Smooth muscle cell (in vitro differentiated cells): ENCODE results near the gene MYLK4. TPM values are rescaled to one million over a fixed set of nuclear protein-coding genes. Genes with fewer than 3 reads are reported as not detected.

Source experiments
- DNase-seq: peaks from one replicate; lab custom pipeline; 2025; ENCODE audit not compliant: unreplicated experiment; lab: John Stamatoyannopoulos, UW
- H2AFZ ChIP-seq: fragments of 200-600 bp; sonication (generic); 2 replicates; pipeline ENCODE4 v1.6.0; 2016; ENCODE audit warnings: antibody characterized with exemption, low read depth, mild to moderate bottlenecking
- H3F3A ChIP-seq: fragments of 200-600 bp; sonication (generic); 2 replicates; pipeline ENCODE4 v1.6.0; 2017; ENCODE audit warnings: antibody characterized with exemption, low read depth
- H3K27ac ChIP-seq: fragments of 200-600 bp; sonication (generic); 2 replicates; pipeline ENCODE4 v1.5.1; 2016; ENCODE audit warnings: low read depth, mild to moderate bottlenecking
- H3K27me3 ChIP-seq: fragments of 200-600 bp; sonication (generic); 2 replicates; pipeline ENCODE4 v1.6.1; 2016; ENCODE audit warnings: low read depth, mild to moderate bottlenecking
- H3K36me3 ChIP-seq: fragments of 200-600 bp; sonication (generic); 2 replicates; pipeline ENCODE4 v1.5.1; 2016; ENCODE audit warnings: low read depth
- H3K4me1 ChIP-seq: fragments of 200-600 bp; sonication (generic); 2 replicates; pipeline ENCODE4 v1.5.1; 2016; ENCODE audit warnings: low read depth
- H3K4me2 ChIP-seq: fragments of 200-600 bp; sonication (generic); 2 replicates; pipeline ENCODE4 v1.6.0; 2016; ENCODE audit warnings: mild to moderate bottlenecking
- H3K4me3 ChIP-seq: fragments of 200-600 bp; sonication (generic); 2 replicates; pipeline ENCODE4 v1.5.1; 2016; ENCODE audit warnings: mild to moderate bottlenecking
- H3K79me2 ChIP-seq: fragments of 200-600 bp; sonication (generic); 2 replicates; pipeline ENCODE4 v1.6.0; 2016; ENCODE audit warnings: low read depth, mild to moderate bottlenecking
- H3K9ac ChIP-seq: fragments of 200-600 bp; sonication (generic); 2 replicates; pipeline ENCODE4 v1.6.0; 2016; ENCODE audit warnings: low read depth
- H3K9me3 ChIP-seq: fragments of 200-600 bp; sonication (generic); replicated peaks from 2 replicates; pipeline ENCODE4 v1.5.1; 2016; ENCODE audit warnings: low read depth
- H4K20me1 ChIP-seq: fragments of 200-600 bp; sonication (generic); 2 replicates; pipeline ENCODE4 v1.6.0; 2016; ENCODE audit warnings: low read depth
- WGBS: methylation state at CpG from one replicate; pipeline ENCODE4 v1.1.7; 2016; ENCODE audit warnings: low lambda C conversion rate; 5-methylcytosine and 5-hydroxymethylcytosine counted together
- polyA plus RNA-seq: library from polyadenylated mRNA; unstranded; fragments of >200 nt; fragmentation: Nextera tagmentation; extraction: Ambion mirVana; gene quantifications from 2 replicates; pipeline ENCODE4 v1.2.1, GENCODE V29; 2016
- total RNA-seq: library from RNA; depleted of rRNA; stranded (reverse); fragments of >200 nt; gene quantifications from 2 replicates; pipeline ENCODE4 v1.2.3, GENCODE V29; 2014
- TF ChIP-seq, protein P1 (sequence below): fragments of 200-600 bp; sonication (generic); IDR thresholded peaks from 2 replicates; pipeline ENCODE4 v1.5.1; 2017; ENCODE audit warnings: borderline replicate concordance, mild to moderate bottlenecking, antibody characterized with exemption; ENCODE audit not compliant: insufficient read depth, poor library complexity, severe bottlenecking

The MYLK4 gene
- total and polyA plus RNA-seq, 2 experiments from 2014 or later, result 0.21 to 0.90 TPM

DNA sequence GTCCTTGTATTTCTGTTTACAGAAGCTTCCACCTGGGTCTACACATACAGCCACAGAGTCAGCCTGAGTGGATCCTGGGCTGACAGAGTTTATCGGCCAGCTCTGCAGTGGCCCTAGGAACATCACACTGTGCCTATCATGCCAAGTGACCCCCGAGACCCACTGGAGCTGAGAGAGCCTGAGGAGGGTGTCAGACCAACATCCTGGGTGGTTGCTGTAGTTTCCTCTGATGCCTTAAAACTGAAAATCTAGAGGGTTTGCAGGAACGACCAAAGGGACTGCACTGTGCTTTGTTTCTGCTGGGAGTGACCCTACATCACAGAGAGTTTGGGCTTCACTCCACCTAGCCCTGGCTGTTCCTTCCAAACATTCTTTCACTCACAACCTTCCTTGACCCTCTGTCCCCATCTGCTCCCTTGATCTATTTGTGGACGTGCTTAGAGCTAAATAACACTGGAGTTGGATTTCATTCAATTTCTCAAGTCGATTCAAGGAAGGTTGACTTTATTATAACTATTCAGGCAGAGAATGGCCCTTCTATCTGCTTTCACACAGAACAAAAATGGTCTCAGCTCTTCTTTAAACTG, 18.1 kb downstream of the MYLK4 start:
- no peak overlapping the region for H3K9ac ChIP-seq
- H3K79me2 ChIP-seq, result no peaks in the 10 kb centered on the region
- no peak overlapping the region for H2AFZ ChIP-seq
- H3K36me3 ChIP-seq, result no peaks in the 10 kb centered on the region
- H3K9me3 ChIP-seq, result no peaks in the 10 kb centered on the region
- no peak for DNase-seq
- H4K20me1 ChIP-seq, result no peaks in the 10 kb centered on the region
- 71% methylated on average over 5 of the region's 5 CpGs for WGBS
- H3F3A ChIP-seq, result no peaks in the 10 kb centered on the region
- no peaks in the 10 kb centered on the region for H3K27me3 ChIP-seq
- TF ChIP-seq, protein P1, sequence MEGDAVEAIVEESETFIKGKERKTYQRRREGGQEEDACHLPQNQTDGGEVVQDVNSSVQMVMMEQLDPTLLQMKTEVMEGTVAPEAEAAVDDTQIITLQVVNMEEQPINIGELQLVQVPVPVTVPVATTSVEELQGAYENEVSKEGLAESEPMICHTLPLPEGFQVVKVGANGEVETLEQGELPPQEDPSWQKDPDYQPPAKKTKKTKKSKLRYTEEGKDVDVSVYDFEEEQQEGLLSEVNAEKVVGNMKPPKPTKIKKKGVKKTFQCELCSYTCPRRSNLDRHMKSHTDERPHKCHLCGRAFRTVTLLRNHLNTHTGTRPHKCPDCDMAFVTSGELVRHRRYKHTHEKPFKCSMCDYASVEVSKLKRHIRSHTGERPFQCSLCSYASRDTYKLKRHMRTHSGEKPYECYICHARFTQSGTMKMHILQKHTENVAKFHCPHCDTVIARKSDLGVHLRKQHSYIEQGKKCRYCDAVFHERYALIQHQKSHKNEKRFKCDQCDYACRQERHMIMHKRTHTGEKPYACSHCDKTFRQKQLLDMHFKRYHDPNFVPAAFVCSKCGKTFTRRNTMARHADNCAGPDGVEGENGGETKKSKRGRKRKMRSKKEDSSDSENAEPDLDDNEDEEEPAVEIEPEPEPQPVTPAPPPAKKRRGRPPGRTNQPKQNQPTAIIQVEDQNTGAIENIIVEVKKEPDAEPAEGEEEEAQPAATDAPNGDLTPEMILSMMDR, result no peak
- H3K4me2 ChIP-seq, result no peak overlapping the region
- no peak overlapping the region for H3K27ac ChIP-seq
- no peak overlapping the region for H3K4me3 ChIP-seq
- no peaks in the 10 kb centered on the region for H3K4me1 ChIP-seq

DNA sequence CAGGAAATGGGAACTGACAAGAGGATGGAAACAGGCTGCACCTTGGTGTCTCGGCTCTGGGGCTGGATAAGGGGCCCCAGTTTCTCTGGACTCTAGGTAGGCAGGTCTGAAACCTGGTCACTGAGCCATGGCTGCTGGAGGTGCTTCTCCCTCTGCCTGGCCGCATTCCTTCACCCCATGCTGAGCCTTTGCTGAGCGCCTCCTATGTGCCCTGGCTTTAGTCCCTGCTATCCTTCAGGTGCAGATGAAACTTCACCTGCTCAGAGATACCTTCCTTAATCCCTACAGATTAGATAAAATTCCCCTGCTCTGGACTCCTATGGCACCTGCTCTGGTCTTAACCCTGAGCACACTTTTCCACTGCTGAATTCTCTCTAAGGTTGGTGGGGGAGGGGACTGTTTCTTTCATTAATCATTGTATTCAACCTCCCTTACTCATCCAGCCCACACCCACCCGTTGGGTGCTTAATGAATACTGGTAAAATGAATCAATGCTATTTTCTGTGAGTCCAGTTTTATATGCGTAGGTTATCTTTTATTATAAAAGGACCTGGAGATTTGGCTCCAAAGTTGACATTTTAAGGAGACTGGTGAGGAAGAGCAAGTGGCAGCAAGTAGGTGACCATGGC, 19.3 kb downstream of the MYLK4 start:
- H3K4me3 ChIP-seq, result no peak overlapping the region
- no peaks in the 10 kb centered on the region for H3F3A ChIP-seq
- no peaks in the 10 kb centered on the region for H3K27me3 ChIP-seq
- no peak overlapping the region for H3K27ac ChIP-seq
- H4K20me1 ChIP-seq, result no peaks in the 10 kb centered on the region
- DNase-seq, result no peak
- H2AFZ ChIP-seq, result no peak overlapping the region
- H3K4me2 ChIP-seq, result no peak overlapping the region
- no peak overlapping the region for H3K9ac ChIP-seq
- no peaks in the 10 kb centered on the region for H3K4me1 ChIP-seq
- no peaks in the 10 kb centered on the region for H3K9me3 ChIP-seq
- TF ChIP-seq, protein P1, result no peak
- no peaks in the 10 kb centered on the region for H3K79me2 ChIP-seq
- 73% methylated on average over 5 of the region's 5 CpGs for WGBS
- H3K36me3 ChIP-seq, result no peaks in the 10 kb centered on the region

GRCh38 chr6:2730353-2731107, 20.2 kb downstream of the MYLK4 start:
- Histone ChIP-seq H3K9me3 (no peaks in the 10 kb centered on the region), H3K36me3 (no peaks in the 10 kb centered on the region), H3K27me3 (no peaks in the 10 kb centered on the region), H2AFZ (no peak overlapping the region), H3K79me2 (no peaks in the 10 kb centered on the region), H4K20me1 (no peaks in the 10 kb centered on the region), H3K9ac (no peak overlapping the region), H3K4me1 (peaks cover 6% of the 10 kb centered on the region), H3K4me2 (no peak overlapping the region), H3K27ac (no peak overlapping the region), H3K4me3 (no peak overlapping the region), H3F3A (peaks cover 7% of the 10 kb centered on the region)
- DNase-seq, result no peak
- WGBS, result 82% methylated on average over 9 of the region's 9 CpGs
- TF ChIP-seq, protein P1, result no peak
